GM20000 (cell line): ENCODE measurements around the gene NCK2.

Source experiments
- DNase-seq: peaks from one replicate; pipeline ENCODE4 v3.0.0; 2012; ENCODE audit warnings: low spot score
- CTCF ChIP-seq: IDR thresholded peaks from 2 replicates; pipeline ENCODE4 v1.5.1; 2012; ENCODE audit warnings: mild to moderate bottlenecking, control low read depth; ENCODE audit errors: extremely low read depth, missing control alignments

The NCK2 gene

GRCh38 chr2:105877945-105878344, 133.2 kb downstream of the NCK2 start:
- no peak for TF ChIP-seq CTCF
- DNase-seq = no peak

- no peak for TF ChIP-seq CTCF
- DNase-seq = no peak
Observed at GRCh38 chr2:105879106-105879802, 134.5 kb downstream of the NCK2 start.

- no peak for DNase-seq
- TF ChIP-seq CTCF = no peak
Observed at GRCh38 chr2:105879803-105880300, 135.1 kb downstream of the NCK2 start.

GRCh38 chr2:105880637-105881036, 135.9 kb downstream of the NCK2 start:
- no peak for DNase-seq
- no peak for TF ChIP-seq CTCF

- TF ChIP-seq CTCF = no peak
- no peak for DNase-seq
Observed at GRCh38 chr2:105881286-105882136, 136.8 kb downstream of the NCK2 start.

- no peak for TF ChIP-seq CTCF
- DNase-seq = no peak
Observed at GRCh38 chr2:105882341-105882740, 137.6 kb downstream of the NCK2 start.

- TF ChIP-seq CTCF = no peak
Observed at GRCh38 chr2:105882920-105883435, 138.3 kb downstream of the NCK2 start.

More at GRCh38 chr2:105882920-105883435, 138.3 kb downstream of the NCK2 start:
- no peak for DNase-seq
